ENCODE measurements around the gene MFSD11.

DNA sequence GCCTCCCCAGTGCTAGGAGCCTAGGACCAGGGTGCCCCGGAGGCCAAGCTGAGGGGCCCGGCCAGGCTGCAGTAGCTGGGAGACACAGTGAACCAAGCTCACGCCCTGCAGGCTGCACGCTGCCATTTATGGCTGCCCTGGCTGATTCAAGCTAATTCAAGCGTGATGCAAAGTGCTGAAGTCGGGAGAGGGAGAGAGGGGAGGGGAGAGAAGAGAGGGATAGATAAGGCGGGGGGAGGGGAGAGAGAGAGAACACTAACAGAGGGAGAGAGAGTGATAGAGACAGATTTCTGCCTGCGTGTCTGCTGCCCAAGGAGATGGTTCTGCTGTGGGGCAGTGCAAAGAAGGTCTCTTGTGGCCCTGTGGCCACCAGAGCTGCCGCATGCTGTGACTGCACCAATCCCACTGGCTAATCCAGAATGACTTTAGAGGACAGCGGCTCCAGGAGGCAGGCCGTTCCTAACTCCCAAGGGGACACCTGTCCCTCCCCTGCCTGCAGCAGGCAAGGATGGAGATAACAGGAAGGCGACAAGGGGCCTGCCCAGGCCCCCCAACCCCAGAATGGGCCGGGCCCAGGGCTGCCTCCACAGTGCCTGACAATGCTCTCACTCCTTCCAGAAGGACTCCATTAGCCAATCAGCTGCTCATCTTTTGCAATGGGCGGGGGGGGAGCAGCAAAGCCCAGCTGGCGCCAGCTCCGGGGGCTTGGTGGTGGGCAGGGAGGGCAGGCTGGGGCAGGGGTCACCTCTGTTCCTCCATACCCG is 40.0 kb upstream of the MFSD11 start:
- TF ChIP-seq EZH2phosphoT487 (IDR thresholded peaks at IDR 0.05; ENCODE audit: borderline replicate concordance, low read length): no peak
- TF ChIP-seq, protein P1, sequence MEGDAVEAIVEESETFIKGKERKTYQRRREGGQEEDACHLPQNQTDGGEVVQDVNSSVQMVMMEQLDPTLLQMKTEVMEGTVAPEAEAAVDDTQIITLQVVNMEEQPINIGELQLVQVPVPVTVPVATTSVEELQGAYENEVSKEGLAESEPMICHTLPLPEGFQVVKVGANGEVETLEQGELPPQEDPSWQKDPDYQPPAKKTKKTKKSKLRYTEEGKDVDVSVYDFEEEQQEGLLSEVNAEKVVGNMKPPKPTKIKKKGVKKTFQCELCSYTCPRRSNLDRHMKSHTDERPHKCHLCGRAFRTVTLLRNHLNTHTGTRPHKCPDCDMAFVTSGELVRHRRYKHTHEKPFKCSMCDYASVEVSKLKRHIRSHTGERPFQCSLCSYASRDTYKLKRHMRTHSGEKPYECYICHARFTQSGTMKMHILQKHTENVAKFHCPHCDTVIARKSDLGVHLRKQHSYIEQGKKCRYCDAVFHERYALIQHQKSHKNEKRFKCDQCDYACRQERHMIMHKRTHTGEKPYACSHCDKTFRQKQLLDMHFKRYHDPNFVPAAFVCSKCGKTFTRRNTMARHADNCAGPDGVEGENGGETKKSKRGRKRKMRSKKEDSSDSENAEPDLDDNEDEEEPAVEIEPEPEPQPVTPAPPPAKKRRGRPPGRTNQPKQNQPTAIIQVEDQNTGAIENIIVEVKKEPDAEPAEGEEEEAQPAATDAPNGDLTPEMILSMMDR (IDR thresholded peaks at IDR 0.05; ENCODE audit: low read depth, low read length, poor library complexity, severe bottlenecking): no peak
